ENCODE data around the gene KIF16B.

DNA sequence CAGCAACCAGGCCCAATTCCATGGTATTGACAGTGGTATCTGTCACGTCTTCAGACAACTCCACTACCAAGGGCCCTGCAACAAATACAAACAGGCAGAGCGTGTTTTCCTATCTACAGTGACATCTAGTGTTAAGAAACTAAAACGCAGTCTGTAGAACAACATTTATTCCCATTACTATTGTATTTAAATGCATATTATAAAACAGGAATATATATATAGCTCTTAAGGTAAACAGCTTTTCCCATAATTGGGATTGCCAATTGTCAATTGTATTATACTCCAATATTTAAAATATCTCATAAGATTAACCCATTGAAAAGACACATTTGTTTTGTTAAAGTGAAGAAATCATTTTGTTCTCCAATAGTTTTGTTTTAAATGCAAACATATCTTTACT, 97.2 kb downstream of the KIF16B start:
- TF ChIP-seq SIN3A (IDR thresholded peaks at IDR 0.05; ENCODE audit: borderline replicate concordance, insufficient read depth, low read length) (no peak), REST (IDR thresholded peaks at IDR 0.05; ENCODE audit: insufficient read depth in 1 of 2, low read depth in 2 of 2, low read length in 2 of 2) (no peak), TAF1 (IDR thresholded peaks at IDR 0.05; ENCODE audit: borderline replicate concordance, insufficient read depth, low read length) (no peak), POLR2AphosphoS5 (IDR thresholded peaks at IDR 0.05; ENCODE audit: low read depth, low read length) (no peak), FOXP2 (optimal IDR thresholded peaks at IDR 0.05; ENCODE audit: borderline replicate concordance, extremely low read depth, extremely low read length, insufficient read depth) (no peak)
